Measurements from ENCODE around the gene ELK1. TPM values are rescaled to one million over a fixed set of nuclear protein-coding genes. Genes with fewer than 3 reads are reported as not detected.

ELK1 gene
- total and polyA plus RNA-seq, 10 of the 15 experiments (the other 5 are each of a cell fraction or from before 2014, with no cell fraction given): 4.1 to 55.5 (median 32.9) TPM

DNA sequence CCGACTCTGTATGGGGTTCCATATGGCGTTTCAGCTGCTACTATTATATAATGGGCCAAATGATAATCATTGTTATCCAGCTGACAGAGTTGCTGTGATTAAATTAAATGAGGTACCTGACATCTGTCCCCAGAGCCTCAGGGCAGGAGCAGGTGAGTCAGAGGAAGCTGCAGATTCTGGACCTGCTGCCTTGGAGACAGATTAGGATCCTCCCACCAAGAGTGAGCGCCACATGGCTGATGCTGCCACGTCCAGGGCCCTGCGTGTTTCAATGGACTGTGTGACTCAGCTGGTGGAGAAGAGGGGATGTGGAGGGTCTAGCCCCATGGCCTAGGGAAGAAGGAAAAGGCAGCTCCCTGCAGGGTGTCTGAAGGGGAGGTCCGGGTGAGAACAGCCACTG is 36.9 kb upstream of the ELK1 start:
- no peaks in the 10 kb centered on the region for H4K20me1 ChIP-seq (ENCODE audit: control insufficient read depth, insufficient read depth)
- no peaks in the 10 kb centered on the region for H3K27me3 ChIP-seq (replicated peaks in 1 of 2; ENCODE audit: control insufficient read depth in 2 of 2, insufficient read depth in 2 of 2, low read length in 1 of 2)
- H3K4me3 ChIP-seq: no peak overlapping the region
- no peak overlapping the region for H3K4me2 ChIP-seq (ENCODE audit: control insufficient read depth, insufficient read depth)
- H3K9ac ChIP-seq (ENCODE audit: control insufficient read depth, insufficient read depth, low read length): no peak overlapping the region
- POLR2A ChIA-PET: no interaction called here
- SMC1A ChIA-PET (ENCODE audit: uncharacterized antibody, unreplicated experiment): no interaction called here
- CTCF ChIA-PET: no interaction called here
- no peak for FAIRE-seq
- no peaks in the 10 kb centered on the region for H3K79me2 ChIP-seq (ENCODE audit: control insufficient read depth, insufficient read depth, low read length)
- no peak overlapping the region for H3K27ac ChIP-seq (ENCODE audit: control insufficient read depth, insufficient read depth)
- H2AFZ ChIP-seq (ENCODE audit: control insufficient read depth, low read depth, low read length): no peak overlapping the region
- in situ Hi-C loops (cut with MboI): no loop called here
- no peaks in the 10 kb centered on the region for H3K4me1 ChIP-seq (ENCODE audit: control insufficient read depth, insufficient read depth, low read length)
- DNase-seq (ENCODE audit: low read depth, low spot score): no peak
- WGBS (ENCODE audit: insufficient coverage, insufficient replicate concordance, low lambda C conversion rate, missing lambda C conversion rate): 17% methylated on average over 6 of the region's 6 CpGs
- no peak for ATAC-seq
- H3K36me3 ChIP-seq (ENCODE audit: control insufficient read depth in 2 of 2, insufficient read depth in 2 of 2, low read length in 1 of 2): no peaks in the 10 kb centered on the region
- BruUV-seq (replicated peaks): no TSS peak
- intact Hi-C loops (cut with micrococcal nuclease; ENCODE audit: unreplicated experiment): no loop called here
- H3K9me3 ChIP-seq (replicated peaks; ENCODE audit: control insufficient read depth, insufficient read depth, low read length): no peaks in the 10 kb centered on the region
- RAD21 ChIA-PET (ENCODE audit: unreplicated experiment): no interaction called here
- no peak for TF ChIP-seq NRF1 (conservative IDR thresholded peaks at IDR 0.05; ENCODE audit: low read depth, low read length)
- no peak for TF ChIP-seq ATF2 (IDR thresholded peaks at IDR 0.05; ENCODE audit: low read length)
- TF ChIP-seq SIX5 (IDR thresholded peaks at IDR 0.05; ENCODE audit: low read depth, low read length, severe bottlenecking): no peak
- TF ChIP-seq ZBED1 (IDR thresholded peaks at IDR 0.05; ENCODE audit: borderline replicate concordance): no peak
- TF ChIP-seq FOXM1 (IDR thresholded peaks at IDR 0.05; ENCODE audit: low read depth, low read length): no peak
- TF ChIP-seq, protein P1, sequence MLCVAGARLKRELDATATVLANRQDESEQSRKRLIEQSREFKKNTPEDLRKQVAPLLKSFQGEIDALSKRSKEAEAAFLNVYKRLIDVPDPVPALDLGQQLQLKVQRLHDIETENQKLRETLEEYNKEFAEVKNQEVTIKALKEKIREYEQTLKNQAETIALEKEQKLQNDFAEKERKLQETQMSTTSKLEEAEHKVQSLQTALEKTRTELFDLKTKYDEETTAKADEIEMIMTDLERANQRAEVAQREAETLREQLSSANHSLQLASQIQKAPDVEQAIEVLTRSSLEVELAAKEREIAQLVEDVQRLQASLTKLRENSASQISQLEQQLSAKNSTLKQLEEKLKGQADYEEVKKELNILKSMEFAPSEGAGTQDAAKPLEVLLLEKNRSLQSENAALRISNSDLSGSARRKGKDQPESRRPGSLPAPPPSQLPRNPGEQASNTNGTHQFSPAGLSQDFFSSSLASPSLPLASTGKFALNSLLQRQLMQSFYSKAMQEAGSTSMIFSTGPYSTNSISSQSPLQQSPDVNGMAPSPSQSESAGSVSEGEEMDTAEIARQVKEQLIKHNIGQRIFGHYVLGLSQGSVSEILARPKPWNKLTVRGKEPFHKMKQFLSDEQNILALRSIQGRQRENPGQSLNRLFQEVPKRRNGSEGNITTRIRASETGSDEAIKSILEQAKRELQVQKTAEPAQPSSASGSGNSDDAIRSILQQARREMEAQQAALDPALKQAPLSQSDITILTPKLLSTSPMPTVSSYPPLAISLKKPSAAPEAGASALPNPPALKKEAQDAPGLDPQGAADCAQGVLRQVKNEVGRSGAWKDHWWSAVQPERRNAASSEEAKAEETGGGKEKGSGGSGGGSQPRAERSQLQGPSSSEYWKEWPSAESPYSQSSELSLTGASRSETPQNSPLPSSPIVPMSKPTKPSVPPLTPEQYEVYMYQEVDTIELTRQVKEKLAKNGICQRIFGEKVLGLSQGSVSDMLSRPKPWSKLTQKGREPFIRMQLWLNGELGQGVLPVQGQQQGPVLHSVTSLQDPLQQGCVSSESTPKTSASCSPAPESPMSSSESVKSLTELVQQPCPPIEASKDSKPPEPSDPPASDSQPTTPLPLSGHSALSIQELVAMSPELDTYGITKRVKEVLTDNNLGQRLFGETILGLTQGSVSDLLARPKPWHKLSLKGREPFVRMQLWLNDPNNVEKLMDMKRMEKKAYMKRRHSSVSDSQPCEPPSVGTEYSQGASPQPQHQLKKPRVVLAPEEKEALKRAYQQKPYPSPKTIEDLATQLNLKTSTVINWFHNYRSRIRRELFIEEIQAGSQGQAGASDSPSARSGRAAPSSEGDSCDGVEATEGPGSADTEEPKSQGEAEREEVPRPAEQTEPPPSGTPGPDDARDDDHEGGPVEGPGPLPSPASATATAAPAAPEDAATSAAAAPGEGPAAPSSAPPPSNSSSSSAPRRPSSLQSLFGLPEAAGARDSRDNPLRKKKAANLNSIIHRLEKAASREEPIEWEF (IDR thresholded peaks at IDR 0.05; ENCODE audit: insufficient replicate concordance, low read depth, low read length): no peak
- TF ChIP-seq, protein P2, sequence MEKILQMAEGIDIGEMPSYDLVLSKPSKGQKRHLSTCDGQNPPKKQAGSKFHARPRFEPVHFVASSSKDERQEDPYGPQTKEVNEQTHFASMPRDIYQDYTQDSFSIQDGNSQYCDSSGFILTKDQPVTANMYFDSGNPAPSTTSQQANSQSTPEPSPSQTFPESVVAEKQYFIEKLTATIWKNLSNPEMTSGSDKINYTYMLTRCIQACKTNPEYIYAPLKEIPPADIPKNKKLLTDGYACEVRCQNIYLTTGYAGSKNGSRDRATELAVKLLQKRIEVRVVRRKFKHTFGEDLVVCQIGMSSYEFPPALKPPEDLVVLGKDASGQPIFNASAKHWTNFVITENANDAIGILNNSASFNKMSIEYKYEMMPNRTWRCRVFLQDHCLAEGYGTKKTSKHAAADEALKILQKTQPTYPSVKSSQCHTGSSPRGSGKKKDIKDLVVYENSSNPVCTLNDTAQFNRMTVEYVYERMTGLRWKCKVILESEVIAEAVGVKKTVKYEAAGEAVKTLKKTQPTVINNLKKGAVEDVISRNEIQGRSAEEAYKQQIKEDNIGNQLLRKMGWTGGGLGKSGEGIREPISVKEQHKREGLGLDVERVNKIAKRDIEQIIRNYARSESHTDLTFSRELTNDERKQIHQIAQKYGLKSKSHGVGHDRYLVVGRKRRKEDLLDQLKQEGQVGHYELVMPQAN (conservative IDR thresholded peaks at IDR 0.05): no peak
- no peak for TF ChIP-seq SMAD5 (IDR thresholded peaks at IDR 0.05; ENCODE audit: low read depth)
- no peak for TF ChIP-seq HSF1 (IDR thresholded peaks at IDR 0.05; ENCODE audit: low read depth, low read length)
- TF ChIP-seq, protein P3, sequence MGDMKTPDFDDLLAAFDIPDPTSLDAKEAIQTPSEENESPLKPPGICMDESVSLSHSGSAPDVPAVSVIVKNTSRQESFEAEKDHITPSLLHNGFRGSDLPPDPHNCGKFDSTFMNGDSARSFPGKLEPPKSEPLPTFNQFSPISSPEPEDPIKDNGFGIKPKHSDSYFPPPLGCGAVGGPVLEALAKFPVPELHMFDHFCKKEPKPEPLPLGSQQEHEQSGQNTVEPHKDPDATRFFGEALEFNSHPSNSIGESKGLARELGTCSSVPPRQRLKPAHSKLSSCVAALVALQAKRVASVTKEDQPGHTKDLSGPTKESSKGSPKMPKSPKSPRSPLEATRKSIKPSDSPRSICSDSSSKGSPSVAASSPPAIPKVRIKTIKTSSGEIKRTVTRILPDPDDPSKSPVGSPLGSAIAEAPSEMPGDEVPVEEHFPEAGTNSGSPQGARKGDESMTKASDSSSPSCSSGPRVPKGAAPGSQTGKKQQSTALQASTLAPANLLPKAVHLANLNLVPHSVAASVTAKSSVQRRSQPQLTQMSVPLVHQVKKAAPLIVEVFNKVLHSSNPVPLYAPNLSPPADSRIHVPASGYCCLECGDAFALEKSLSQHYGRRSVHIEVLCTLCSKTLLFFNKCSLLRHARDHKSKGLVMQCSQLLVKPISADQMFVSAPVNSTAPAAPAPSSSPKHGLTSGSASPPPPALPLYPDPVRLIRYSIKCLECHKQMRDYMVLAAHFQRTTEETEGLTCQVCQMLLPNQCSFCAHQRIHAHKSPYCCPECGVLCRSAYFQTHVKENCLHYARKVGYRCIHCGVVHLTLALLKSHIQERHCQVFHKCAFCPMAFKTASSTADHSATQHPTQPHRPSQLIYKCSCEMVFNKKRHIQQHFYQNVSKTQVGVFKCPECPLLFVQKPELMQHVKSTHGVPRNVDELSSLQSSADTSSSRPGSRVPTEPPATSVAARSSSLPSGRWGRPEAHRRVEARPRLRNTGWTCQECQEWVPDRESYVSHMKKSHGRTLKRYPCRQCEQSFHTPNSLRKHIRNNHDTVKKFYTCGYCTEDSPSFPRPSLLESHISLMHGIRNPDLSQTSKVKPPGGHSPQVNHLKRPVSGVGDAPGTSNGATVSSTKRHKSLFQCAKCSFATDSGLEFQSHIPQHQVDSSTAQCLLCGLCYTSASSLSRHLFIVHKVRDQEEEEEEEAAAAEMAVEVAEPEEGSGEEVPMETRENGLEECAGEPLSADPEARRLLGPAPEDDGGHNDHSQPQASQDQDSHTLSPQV (IDR thresholded peaks at IDR 0.05): no peak
